Liver (tissue), 9 donors: ENCODE data around the gene SCP2. TPM values are rescaled to one million over a fixed set of nuclear protein-coding genes. Genes with fewer than 3 reads are reported as not detected.

ENCODE experiments used
- DNase-seq: peaks from one replicate; pipeline ENCODE4 v3.0.0-alpha.2; 2017; ENCODE audit warnings: low spot score
- H3K27ac ChIP-seq, 2 donors: one replicate each; pipeline ENCODE4 v1.7.0; 2013; ENCODE audit warnings: inconsistent platforms in 2 of 2, low read length in 2 of 2, control low read depth in 1 of 2, low read depth in 1 of 2, mild to moderate bottlenecking in 1 of 2
- H3K27me3 ChIP-seq, 4 donors: one replicate each; pipeline versions ENCODE4 v1.6.1 to v1.7.0; 2013; ENCODE audit warnings: low read length in 3 of 4, inconsistent platforms in 1 of 4, mild to moderate bottlenecking in 1 of 4, moderate library complexity in 1 of 4; ENCODE audit not compliant: control insufficient read depth in 4 of 4, insufficient read depth in 4 of 4
- H3K36me3 ChIP-seq, 4 donors: one replicate each; pipeline versions ENCODE4 v1.6.1 to v1.7.0; 2013; ENCODE audit warnings: low read length in 3 of 4, mild to moderate bottlenecking in 3 of 4, low read depth in 1 of 4, moderate library complexity in 1 of 4; ENCODE audit not compliant: control insufficient read depth in 4 of 4, insufficient read depth in 3 of 4
- H3K4me1 ChIP-seq, 4 donors: one replicate each; pipeline versions ENCODE4 v1.6.1 to v1.7.0; 2013; ENCODE audit warnings: low read length in 3 of 4, mild to moderate bottlenecking in 3 of 4, moderate library complexity in 1 of 4; ENCODE audit not compliant: control insufficient read depth in 4 of 4, insufficient read depth in 4 of 4
- H3K4me3 ChIP-seq, 3 donors: one replicate each; pipeline versions ENCODE4 v1.6.1 to v1.7.0; 2013; ENCODE audit warnings: low read length in 3 of 3, control low read depth in 1 of 3, low read depth in 1 of 3, mild to moderate bottlenecking in 1 of 3
- H3K9ac ChIP-seq, 2 donors: one replicate each; pipeline ENCODE4 v1.7.0; 2013; ENCODE audit warnings: low read length in 2 of 2, mild to moderate bottlenecking in 2 of 2, moderate library complexity in 2 of 2, control low read depth in 1 of 2, low read depth in 1 of 2
- H3K9me3 ChIP-seq, 4 donors: one replicate each; pipeline versions ENCODE4 v1.6.1 to v1.7.0; 2013; ENCODE audit warnings: low read length in 3 of 4; ENCODE audit not compliant: control insufficient read depth in 4 of 4
- ATF3 ChIP-seq: IDR thresholded peaks from 2 replicates; pipeline ENCODE4 v1.6.1; 2016; ENCODE audit warnings: antibody characterized with exemption
- EGR1 ChIP-seq, 2 donors: IDR thresholded peaks; 2 replicates each; pipeline ENCODE4 v1.6.1; 2016 to 2018; ENCODE audit warnings: antibody characterized with exemption in 2 of 2, low read depth in 2 of 2
- FOXA1 ChIP-seq: IDR thresholded peaks from 2 replicates; pipeline ENCODE4 v1.6.1; 2016; ENCODE audit warnings: antibody characterized with exemption
- FOXA2 ChIP-seq: IDR thresholded peaks from 2 replicates; pipeline ENCODE4 v1.6.1; 2016; ENCODE audit warnings: antibody characterized with exemption
- GABPA ChIP-seq, 2 donors: IDR thresholded peaks in 1 of 2; conservative IDR thresholded peaks in 1 of 2; 2 replicates each; pipeline ENCODE4 v1.6.1; 2016; ENCODE audit warnings: antibody characterized with exemption in 2 of 2, mild to moderate bottlenecking in 1 of 2, moderate library complexity in 1 of 2
- HNF4G ChIP-seq: IDR thresholded peaks from 2 replicates; pipeline ENCODE4 v1.6.1; 2016; ENCODE audit warnings: antibody characterized with exemption
- JUND ChIP-seq, 2 donors: IDR thresholded peaks; 2 replicates each; pipeline ENCODE4 v1.6.1; 2016; ENCODE audit warnings: antibody characterized with exemption in 2 of 2
- MAX ChIP-seq: IDR thresholded peaks from 2 replicates; pipeline ENCODE4 v1.6.1; 2016; ENCODE audit warnings: antibody characterized with exemption
- NR2F2 ChIP-seq: IDR thresholded peaks from 2 replicates; pipeline ENCODE4 v1.6.1; 2016; ENCODE audit warnings: antibody characterized with exemption
- RAD21 ChIP-seq, 2 donors: IDR thresholded peaks; 2 replicates each; pipeline ENCODE4 v1.6.1; 2016; ENCODE audit warnings: antibody characterized with exemption in 2 of 2, mild to moderate bottlenecking in 2 of 2
- RXRA ChIP-seq, 2 donors: IDR thresholded peaks; 2 replicates each; pipeline ENCODE4 v1.6.1; 2017 to 2018; ENCODE audit warnings: antibody characterized with exemption in 2 of 2, mild to moderate bottlenecking in 1 of 2
- SP1 ChIP-seq: IDR thresholded peaks from 2 replicates; pipeline ENCODE4 v1.6.1; 2018; ENCODE audit warnings: antibody characterized with exemption, mild to moderate bottlenecking
- TAF1 ChIP-seq: conservative IDR thresholded peaks from 2 replicates; pipeline ENCODE4 v1.6.1; 2016; ENCODE audit warnings: antibody characterized with exemption, mild to moderate bottlenecking
- YY1 ChIP-seq: IDR thresholded peaks from 2 replicates; pipeline ENCODE4 v1.6.1; 2016; ENCODE audit warnings: antibody characterized with exemption, mild to moderate bottlenecking
- WGBS: extraction: QIAGEN DNeasy Blood & Tissue Kit; methylation state at CpG from one replicate; pipeline ENCODE4 v1.1.7; 2013; 5-methylcytosine and 5-hydroxymethylcytosine counted together
- polyA plus RNA-seq, 2 donors: library from polyadenylated mRNA; stranded (reverse) in 1 of 2; unstranded in 1 of 2; fragments of 200-250 nt in 1 of 2; fragments of >200 nt in 1 of 2; fragmentation: Nextera tagmentation in 1 of 2; extraction: Ambion mirVana in 1 of 2; gene quantifications; one replicate each; pipeline versions ENCODE4 v1.2.1 to v1.2.3, GENCODE V29; 2013 to 2015
- total RNA-seq, 2 donors: library from RNA; depleted of rRNA; stranded (reverse); fragments of >200 nt; gene quantifications; one replicate each; pipeline ENCODE4 v1.2.3, GENCODE V29; 2014
- TF ChIP-seq, protein P1 (sequence below): IDR thresholded peaks from 2 replicates; pipeline ENCODE4 v1.6.1; 2016; ENCODE audit warnings: antibody characterized with exemption, mild to moderate bottlenecking
- TF ChIP-seq, protein P2 (sequence below): fragments of 150-350 bp; IDR thresholded peaks from 2 replicates; pipeline ENCODE4 v1.5.1; 2017; ENCODE audit warnings: improper control_type of control experiment, low read depth, low read length; ENCODE audit not compliant: missing input control
- TF ChIP-seq, protein P3 (sequence below): IDR thresholded peaks from 2 replicates; pipeline ENCODE4 v1.6.1; 2016; ENCODE audit warnings: antibody characterized with exemption
- donor health status: healthy.
- donor health status: healthy.
- donor health status: healthy.
- donor health status: healthy.
- donor health status: healthy.

Gene SCP2
- total and polyA plus RNA-seq, 4 donors, result 122 to 811 (median 529) TPM

DNA sequence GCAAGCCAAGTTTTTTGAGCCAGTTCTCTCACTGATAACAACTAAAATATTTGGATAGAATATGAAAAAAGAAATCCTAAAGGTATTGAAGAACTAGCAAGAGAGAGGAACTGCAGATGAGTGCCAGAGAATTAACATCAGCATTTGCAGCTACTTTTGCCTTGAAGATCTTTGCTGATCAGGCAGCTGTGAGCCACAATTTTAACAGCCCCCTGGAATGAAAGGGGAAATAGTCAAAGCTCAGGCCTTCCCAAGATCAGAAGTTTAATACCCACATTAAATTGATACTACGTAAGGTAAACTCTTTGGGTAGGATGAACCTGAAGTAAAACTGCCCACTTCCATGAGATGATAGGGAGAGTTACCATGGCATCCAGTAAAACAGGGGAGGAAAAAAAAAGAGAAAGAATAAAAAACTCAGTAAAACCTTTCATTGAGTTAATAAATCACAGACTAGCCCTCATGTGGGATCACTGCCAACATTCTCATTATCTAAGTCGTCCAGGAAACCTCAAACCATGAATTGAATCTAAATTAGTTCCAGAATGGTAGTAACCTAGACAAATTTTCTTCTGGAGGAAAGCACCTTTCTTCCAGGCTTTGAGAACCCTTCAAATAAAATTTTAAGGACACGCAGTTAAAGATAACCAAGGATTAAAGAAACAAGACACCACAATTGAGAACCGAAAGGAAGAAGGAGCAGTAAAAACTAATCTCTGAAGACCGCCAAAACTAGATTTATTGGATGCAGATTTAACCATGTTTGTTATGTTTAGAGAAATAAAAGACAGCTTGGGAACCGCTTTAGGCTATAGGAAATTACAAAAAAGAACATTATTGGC is 28.3 kb downstream of the SCP2 start:
- H3K27ac ChIP-seq, result peak overlapping the region in 1 of 2 donors; percentile 25
- H3K9ac ChIP-seq, result peak overlapping the region in 1 of 2 donors; percentile 54
- H3K4me1 ChIP-seq, result peaks cover 1 to 24% (median 13%) of the 10 kb centered on the region in 4 donors
- no peaks in the 10 kb centered on the region for H3K9me3 ChIP-seq
- H3K36me3 ChIP-seq, result peaks cover 5 to 45% (median 33%) of the 10 kb centered on the region in 4 donors
- TF ChIP-seq FOXA1, result no peak
- no peak for TF ChIP-seq HNF4G
- TF ChIP-seq, protein P1, sequence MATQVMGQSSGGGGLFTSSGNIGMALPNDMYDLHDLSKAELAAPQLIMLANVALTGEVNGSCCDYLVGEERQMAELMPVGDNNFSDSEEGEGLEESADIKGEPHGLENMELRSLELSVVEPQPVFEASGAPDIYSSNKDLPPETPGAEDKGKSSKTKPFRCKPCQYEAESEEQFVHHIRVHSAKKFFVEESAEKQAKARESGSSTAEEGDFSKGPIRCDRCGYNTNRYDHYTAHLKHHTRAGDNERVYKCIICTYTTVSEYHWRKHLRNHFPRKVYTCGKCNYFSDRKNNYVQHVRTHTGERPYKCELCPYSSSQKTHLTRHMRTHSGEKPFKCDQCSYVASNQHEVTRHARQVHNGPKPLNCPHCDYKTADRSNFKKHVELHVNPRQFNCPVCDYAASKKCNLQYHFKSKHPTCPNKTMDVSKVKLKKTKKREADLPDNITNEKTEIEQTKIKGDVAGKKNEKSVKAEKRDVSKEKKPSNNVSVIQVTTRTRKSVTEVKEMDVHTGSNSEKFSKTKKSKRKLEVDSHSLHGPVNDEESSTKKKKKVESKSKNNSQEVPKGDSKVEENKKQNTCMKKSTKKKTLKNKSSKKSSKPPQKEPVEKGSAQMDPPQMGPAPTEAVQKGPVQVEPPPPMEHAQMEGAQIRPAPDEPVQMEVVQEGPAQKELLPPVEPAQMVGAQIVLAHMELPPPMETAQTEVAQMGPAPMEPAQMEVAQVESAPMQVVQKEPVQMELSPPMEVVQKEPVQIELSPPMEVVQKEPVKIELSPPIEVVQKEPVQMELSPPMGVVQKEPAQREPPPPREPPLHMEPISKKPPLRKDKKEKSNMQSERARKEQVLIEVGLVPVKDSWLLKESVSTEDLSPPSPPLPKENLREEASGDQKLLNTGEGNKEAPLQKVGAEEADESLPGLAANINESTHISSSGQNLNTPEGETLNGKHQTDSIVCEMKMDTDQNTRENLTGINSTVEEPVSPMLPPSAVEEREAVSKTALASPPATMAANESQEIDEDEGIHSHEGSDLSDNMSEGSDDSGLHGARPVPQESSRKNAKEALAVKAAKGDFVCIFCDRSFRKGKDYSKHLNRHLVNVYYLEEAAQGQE, result no peak
- no peak for TF ChIP-seq ATF3
- no peak for TF ChIP-seq JUND (IDR thresholded peaks at IDR 0.05)
- TF ChIP-seq NR2F2, result no peak
- TF ChIP-seq, protein P2, sequence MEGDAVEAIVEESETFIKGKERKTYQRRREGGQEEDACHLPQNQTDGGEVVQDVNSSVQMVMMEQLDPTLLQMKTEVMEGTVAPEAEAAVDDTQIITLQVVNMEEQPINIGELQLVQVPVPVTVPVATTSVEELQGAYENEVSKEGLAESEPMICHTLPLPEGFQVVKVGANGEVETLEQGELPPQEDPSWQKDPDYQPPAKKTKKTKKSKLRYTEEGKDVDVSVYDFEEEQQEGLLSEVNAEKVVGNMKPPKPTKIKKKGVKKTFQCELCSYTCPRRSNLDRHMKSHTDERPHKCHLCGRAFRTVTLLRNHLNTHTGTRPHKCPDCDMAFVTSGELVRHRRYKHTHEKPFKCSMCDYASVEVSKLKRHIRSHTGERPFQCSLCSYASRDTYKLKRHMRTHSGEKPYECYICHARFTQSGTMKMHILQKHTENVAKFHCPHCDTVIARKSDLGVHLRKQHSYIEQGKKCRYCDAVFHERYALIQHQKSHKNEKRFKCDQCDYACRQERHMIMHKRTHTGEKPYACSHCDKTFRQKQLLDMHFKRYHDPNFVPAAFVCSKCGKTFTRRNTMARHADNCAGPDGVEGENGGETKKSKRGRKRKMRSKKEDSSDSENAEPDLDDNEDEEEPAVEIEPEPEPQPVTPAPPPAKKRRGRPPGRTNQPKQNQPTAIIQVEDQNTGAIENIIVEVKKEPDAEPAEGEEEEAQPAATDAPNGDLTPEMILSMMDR, result no peak
- TF ChIP-seq YY1, result no peak
- no peak for TF ChIP-seq TAF1
- no peak for TF ChIP-seq SP1
- no peak for TF ChIP-seq RXRA (IDR thresholded peaks at IDR 0.05)
- no peak for TF ChIP-seq MAX
- no peak for TF ChIP-seq RAD21 (IDR thresholded peaks at IDR 0.05)
- TF ChIP-seq, protein P3, sequence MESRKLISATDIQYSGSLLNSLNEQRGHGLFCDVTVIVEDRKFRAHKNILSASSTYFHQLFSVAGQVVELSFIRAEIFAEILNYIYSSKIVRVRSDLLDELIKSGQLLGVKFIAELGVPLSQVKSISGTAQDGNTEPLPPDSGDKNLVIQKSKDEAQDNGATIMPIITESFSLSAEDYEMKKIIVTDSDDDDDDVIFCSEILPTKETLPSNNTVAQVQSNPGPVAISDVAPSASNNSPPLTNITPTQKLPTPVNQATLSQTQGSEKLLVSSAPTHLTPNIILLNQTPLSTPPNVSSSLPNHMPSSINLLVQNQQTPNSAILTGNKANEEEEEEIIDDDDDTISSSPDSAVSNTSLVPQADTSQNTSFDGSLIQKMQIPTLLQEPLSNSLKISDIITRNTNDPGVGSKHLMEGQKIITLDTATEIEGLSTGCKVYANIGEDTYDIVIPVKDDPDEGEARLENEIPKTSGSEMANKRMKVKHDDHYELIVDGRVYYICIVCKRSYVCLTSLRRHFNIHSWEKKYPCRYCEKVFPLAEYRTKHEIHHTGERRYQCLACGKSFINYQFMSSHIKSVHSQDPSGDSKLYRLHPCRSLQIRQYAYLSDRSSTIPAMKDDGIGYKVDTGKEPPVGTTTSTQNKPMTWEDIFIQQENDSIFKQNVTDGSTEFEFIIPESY, result no peak
- WGBS, result 59% methylated on average over 6 of the region's 6 CpGs
- H3K4me3 ChIP-seq, result no peak overlapping the region
- no peak for DNase-seq
- no peaks in the 10 kb centered on the region for H3K27me3 ChIP-seq

- H3K27me3 ChIP-seq, result no peaks in the 10 kb centered on the region
- peaks cover 0 to 1% (median 0%) of the 10 kb centered on the region in 4 donors for H3K4me1 ChIP-seq
- H3K4me3 ChIP-seq, result no peak overlapping the region
- no peaks in the 10 kb centered on the region for H3K9me3 ChIP-seq
- H3K27ac ChIP-seq, result no peak overlapping the region
- no peak overlapping the region for H3K9ac ChIP-seq
- 74% methylated on average over 2 of the region's 2 CpGs for WGBS
- H3K36me3 ChIP-seq, result peaks cover 12 to 56% (median 47%) of the 10 kb centered on the region in 4 donors
- DNase-seq, result no peak
- TF ChIP-seq, protein P2, result no peak
- TF ChIP-seq GABPA (IDR thresholded peaks at IDR 0.05 in 1 of 2, conservative IDR thresholded peaks at IDR 0.05 in 1 of 2) (no peak), EGR1 (IDR thresholded peaks at IDR 0.05; ENCODE audit: low read depth in 2 of 2) (no peak), RXRA (IDR thresholded peaks at IDR 0.05) (no peak), RAD21 (IDR thresholded peaks at IDR 0.05) (no peak), FOXA2 (no peak)
- TF ChIP-seq, protein P1, result no peak
Measured at GRCh38 chr1:52963101-52963500, 36.0 kb downstream of the SCP2 start.
